Stimulated activated CD4-positive, alpha-beta T cell treated with anti-CD3 and anti-CD28 coated beads, Interleukin-12 subunit alpha, Interleukin-12 subunit beta, amount 100 ng/mL, for 24 hours (primary cell): Measurements from ENCODE around the gene ARFIP2.

ENCODE experiments used
- DNase-seq, 2 experiments: peaks; one replicate each; pipeline ENCODE4 v3.0.0-alpha.2; 2020; ENCODE audit warnings: low read depth in 2 of 2

ARFIP2 gene

DNA sequence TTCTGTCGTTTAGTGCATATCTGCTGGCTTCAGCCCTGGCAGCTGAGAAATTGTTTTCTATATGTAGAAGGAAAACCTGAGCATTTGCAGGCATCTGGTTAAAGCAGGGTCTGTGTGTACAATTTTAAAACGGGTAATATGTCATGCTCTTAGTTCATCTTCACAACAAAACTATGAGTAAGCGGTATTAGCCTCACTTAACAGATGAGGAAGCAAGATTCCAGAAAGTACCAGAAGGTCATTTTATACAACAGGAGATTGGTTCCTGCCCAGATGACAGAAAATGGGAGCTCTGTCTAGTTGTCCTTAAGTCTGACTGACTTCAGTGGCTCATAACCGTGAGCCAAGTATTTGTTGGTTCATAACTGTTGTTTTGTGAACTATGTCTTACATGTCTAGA lies 1.3 kb upstream of the ARFIP2 start:
- DNase-seq: no peak

DNA sequence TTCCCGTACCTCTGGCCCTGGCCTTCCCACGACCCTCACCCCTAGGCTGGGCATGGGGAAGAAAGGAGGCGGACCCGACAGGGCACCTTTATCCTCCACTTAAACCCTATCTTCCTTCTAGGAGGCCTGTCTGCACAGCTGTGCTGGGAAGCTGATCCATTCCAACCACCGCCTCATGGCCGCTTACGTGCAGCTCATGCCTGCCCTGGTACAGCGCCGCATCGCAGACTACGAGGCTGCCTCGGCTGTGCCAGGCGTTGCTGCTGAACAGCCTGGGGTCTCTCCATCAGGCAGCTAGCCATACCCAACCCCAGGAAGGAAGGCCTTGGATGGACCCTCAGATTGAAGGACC lies 769 bp upstream of the ARFIP2 start:
- no peak for DNase-seq

DNA sequence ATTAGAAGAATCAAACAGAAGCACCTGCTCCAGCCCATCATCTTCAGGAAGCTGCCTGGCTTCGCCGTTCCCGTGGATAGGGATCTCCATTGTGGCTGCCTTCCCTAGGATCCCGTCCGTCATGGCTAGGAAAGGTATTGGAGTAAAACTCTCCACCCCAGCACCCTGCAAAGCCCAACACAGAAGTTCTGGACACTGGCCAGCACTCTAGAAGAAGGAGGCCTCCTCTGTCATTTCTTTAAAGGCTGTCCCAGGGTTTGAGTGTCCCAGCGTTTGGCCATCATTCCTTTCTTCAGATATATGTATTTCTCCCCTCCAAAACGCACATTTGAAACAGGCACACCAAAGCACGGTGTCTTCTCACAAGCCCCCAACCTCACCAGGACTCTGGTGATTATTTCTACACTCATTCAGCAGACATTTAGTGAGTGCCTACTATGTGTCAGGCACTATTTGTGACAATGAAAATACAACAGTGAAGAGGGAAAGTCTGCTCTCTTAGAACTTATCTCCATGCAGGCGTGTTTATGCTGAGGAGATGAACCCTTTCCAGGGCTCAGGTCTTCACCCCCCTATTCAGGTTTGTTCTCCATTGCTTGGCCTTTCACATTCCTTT lies 724 bp downstream of the ARFIP2 start:
- no peak for DNase-seq

DNA sequence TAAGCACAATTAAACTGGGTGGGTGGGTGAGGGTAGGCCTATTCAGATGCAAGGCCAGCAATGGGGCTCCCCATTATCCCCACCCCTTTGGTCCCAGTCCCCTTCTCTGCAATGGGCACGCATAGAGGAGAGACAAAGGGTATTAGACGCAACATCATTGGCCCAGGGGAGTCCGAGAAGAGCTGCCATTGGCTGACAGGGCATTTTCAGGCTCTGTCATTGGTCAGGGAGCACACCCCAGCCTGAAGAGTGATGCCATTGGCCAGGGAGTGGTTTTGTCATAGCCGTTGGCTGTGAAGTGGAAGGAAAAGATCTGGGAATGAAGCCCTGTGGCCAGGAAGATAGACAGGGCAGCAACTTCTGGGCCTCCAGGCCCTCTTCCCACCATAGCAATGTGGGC lies 4.6 kb downstream of the ARFIP2 start:
- DNase-seq: no peak

DNA sequence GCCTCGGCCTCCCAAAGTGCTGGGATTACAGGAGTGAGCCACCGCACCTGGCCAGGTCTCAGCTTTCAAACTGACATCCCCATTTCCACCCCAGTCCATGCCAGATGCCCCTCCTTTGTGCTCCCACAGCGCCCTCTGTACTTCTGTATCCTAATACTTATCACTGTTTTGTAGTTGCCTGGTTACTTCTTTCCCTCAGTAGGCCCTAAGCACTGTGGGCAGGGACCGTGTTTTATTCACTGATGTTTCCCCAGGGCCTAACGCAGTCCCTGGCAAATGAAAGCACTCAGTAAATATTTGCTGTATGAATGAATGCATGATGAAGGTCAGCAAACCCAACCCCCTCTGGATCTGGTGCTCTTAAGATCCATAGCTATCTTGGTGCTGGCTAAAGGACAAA lies 5.2 kb downstream of the ARFIP2 start:
- DNase-seq: no peak

DNA sequence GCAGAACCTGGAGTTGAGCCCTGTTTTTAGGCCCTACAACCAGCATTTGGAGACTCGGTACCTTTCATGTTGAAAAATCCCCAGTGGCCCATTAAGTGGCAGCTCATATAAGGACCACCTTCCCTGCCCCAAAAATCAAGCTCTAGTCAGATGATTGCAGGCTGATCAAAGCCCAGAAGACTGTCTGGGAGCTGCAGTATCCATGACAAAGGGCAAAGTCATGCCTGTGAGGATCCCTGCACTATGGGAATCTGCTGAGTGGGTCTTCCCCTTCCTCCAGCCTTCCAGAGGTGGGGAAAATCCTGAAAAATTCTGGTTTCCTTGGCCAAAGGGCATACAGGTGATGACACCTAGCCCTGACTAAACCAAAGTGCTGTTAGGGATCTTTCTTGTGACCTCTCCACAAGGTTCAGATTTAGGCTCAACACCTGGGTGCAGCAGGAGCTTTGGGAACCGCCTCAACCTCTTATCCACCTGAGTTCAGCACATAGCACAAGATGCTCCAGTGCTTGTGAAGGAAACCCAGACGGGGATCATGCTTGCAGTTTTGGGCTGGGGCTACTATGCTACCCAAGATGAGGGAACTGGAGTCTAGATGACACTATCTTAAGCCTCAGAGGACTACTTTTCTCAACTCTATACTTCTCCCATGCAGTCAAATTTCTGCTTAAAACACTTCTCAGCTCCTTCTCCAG lies 6.2 kb downstream of the ARFIP2 start:
- DNase-seq: no peak

DNA sequence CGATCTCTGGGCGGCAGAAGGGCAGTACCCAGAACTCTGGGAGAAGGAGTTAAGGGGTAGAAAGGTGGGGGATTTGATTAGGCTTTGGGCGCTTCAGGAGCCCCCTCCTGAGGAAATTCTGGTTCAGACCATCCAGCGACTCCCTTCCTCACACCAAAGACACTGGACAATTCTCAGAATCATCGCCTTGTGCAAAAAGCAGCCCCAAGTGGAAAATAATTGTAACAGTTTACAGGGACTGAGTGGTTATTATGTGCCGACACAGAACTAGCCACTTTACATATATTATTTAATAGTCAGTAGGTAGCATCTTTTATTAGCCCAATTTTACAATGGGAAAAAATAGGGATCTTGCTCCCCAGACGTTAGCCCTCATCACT lies 6.7 kb downstream of the ARFIP2 start:
- DNase-seq: no peak

DNA sequence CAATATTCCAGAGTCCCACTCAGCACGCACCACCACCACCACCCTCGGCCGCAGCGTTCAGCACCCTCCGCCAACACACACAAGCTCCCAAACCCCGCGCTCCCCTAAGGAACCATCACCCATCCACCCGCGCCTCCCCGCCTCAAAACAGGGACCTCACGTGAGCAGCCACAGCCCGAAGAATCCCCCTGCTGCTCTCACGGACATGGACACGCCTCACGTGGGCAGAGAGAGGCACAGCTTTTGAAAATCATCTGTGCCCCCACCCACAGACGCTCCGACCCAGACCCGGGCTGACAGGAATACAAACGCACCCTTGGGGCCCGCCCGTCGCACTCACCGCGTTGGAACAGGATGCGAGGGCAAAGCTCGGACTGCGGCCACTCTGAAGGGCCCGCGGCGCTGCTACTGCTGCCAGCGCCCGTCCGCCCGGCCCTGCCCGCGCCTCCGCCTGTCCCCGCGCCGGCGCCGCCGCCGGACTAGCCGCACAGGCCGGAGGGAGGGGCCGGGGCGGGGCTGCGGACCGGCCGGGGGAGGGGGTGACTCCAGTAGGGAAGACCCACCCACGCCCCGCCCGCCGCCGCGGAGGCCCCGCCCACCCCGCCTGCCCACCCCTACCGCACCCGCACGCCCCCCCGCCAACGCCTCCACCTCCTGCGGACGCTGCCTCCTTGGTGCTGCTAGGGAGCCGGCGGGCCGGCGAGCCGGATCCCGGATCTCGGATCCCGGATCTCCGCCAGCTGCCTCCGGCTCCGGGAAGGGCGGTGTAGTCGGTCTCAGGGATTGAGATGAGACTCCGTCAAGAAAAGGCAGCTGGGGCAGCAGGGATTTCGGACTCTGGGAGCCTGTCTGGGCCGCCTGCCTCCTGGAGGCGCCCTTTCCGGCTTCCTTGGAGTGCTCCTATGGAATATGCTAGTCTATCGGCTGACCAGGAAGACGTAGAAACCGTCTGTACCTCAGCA lies 7.4 kb downstream of the ARFIP2 start, which contains the start of gene TRIM3:
Gene TRIM3, minus strand, starts transcription at position 491 of the 962 bp plus-strand sequence. CDS start 8,246 bp downstream, outside the sequence.
- peak; percentile 33 to 57 for DNase-seq

DNA sequence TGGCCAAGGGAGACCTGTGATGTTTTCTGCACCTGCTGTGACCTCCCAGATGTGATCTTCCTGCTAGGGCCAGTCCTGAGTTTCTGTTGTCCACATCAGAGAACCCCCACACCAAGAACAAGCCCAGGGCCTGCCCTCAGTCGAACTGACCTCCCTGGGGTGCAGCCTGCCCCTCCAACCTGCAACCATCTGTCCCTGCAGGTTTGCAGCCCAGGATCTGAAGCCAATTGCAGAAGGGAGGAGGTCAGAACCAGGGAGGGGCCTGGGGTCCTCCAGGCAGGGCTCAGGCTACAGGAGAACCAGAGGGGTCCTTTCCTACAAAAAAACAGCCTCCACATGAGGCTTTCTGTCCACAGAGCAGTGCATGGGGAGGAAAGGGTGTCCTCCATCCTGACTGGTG lies 8.2 kb downstream of the ARFIP2 start:
- no peak for DNase-seq

DNA sequence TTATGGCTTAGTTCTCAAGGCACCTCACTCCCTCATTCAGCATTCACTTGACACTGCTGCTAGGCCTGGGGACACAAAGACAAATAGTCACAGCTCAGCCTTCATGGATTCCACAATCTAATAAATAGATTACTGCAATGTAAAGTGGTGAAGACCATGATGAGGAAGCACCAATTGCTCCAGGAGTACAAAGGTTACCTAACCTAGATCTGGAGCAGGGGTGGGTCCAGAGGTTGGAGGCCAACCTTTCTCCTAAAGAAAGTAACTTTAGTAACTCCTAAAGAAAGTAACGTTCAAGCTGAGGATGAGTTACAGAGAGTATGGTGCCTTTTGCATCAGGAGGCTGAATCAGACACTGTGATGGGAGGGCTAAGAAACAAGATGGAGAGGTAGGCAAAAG lies 11.5 kb downstream of the ARFIP2 start:
- no peak for DNase-seq

DNA sequence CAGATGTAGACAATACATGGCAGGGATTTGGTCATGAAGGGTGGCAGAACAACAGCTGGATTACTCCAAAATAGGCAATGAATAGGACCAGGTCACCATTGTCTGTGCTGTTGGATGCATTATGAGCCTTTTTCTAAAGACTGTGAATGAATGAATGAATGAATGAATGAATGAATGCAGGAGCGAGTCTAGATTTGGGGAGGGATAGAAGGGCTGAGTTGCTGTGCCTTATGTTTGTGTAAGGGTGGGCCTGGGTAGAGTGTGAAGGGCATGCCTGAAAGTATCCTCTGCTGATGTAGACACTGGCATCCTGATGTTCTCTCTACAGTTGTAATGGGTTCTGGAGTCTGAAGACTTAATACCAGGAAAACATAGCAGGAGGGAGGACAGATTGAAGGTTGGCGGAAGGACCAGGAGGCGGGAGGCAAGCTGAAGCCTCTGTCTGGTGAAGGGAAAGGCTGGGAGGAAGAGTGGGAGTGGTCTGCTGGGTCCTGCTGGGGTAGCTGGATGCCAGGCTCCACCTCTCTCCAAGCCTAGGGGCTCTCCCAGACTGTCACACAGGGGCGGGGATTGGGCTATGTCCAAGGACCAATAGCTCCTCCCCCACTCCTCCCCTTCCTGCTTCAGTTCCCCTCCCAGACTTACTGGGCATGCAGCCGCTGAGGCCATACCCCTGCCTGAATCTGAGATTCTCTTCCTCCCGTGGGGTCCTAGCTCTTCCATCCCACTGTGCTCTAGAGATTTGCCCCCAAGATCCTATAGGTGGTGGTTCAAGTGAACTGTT lies 12.2 kb downstream of the ARFIP2 start:
- DNase-seq: no peak

DNA sequence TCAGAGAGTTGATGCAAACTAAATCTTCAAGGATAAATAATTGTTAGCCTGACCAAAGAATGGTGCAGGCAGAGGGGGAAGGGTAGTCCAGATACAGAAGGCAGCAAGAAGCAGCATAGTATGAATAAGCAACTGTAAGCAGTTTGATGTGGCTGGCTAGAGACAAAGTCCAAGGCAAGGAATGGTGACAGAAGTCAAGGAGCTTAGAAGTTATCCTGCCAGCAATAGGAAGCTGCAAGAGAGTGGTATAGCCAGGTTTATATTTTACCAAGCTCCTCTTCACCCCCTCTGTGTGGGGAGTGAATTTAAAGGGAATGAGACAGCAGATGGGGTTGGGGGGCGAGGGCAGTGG lies 22.1 kb downstream of the ARFIP2 start:
- DNase-seq: no peak

DNA sequence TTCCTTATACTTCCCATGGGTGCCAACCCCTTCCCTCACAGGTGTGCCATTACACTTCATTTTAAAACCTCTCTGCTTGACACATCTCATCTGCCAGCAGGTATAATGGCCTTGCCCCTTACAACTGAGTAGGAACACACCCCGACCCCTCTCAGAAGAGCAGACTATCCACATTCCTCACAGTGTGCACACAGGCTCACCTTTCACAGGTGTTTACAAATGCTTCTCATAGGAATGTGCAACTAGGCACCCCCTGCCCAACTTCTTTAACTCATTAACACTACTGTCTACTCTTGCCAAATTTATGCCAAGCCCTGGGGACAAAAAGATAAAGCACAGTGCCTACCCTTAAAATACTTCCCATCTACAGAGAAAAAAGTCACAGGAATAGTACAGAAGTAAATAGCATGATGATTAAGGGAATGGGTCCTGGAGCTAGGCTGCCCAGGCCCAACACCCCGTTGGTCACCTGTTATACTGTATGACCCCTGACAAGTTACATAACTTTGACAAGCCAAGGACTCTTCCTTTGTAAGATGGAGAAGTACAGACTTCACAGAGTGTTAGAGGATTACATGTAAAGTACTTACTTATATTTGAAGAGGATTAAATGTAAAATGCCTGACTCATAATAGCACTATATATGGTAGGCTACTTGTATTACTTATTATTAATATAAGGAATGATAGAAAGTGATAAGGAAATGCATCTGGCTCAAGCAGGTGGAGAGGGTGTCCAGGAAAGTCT lies 22.6 kb downstream of the ARFIP2 start:
- DNase-seq: no peak

DNA sequence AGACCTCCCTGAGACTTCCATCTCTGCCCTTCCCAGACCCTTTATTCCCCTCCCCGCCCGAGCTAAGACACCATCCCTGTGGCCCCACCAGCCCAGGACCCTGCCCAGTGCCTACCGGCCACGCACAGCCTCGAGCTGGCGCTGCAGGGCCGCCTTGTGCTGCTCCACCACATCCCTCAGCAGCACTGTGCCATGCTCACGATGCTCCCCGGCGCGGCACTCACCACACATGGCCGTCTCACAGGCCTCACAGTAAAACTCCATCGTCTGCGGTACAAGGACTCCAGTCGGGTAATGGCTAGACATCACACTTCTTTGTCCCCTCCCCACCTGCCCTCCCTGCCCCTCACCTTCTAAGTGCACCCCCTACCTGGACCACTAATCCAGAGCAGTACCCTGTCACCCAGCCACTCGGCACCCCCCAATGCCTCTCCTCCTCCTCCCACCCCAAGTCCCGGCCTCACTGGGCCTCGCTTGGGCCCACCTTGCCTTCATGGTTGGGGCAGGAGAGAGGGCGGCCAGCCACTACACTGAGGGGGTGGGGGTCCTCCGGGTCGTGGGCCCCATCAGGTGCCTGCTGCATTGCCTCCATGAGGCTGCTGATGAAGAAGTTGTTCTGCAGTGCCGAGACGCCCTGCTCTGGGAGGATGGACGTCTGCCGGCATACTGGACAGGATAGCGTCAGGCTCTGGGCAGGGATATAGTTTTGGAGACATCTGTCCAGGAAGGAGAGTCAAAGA lies 23.4 kb downstream of the ARFIP2 start:
- no peak for DNase-seq

DNA sequence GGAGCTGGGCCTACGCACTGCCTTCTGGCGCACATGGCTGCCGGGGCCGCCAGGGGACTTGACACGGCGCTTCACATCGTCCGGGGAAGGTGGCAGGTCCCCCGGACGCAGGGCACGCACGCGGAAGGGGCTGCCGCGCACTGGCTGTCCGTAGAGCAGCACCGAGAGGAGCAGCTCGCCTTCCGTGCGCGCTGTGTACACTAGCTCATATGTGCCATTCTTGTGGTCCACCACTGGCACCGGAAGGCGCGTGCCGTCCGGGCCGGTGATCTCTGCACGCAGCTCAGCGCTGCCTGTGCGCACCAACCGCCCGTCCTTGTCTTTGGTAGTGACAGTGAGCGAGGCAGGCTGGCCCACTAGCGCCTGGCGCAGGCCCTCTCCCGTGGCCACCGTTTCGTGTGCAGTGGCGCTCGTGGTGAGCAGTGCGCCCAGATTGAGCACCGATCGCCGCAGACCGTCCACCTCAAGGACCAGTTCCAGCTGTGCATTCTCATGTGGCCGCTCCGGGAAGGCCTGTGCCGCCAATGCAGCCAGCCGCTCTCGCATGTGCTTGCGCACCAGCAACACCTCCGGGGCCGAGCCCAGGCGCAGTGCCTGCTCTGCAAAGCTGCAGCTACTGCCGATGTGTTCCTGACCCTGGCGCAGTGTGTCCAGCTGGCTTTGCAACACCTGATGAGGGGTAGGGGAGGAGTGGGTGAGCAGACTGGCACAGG lies 24.6 kb downstream of the ARFIP2 start:
- DNase-seq: no peak

DNA sequence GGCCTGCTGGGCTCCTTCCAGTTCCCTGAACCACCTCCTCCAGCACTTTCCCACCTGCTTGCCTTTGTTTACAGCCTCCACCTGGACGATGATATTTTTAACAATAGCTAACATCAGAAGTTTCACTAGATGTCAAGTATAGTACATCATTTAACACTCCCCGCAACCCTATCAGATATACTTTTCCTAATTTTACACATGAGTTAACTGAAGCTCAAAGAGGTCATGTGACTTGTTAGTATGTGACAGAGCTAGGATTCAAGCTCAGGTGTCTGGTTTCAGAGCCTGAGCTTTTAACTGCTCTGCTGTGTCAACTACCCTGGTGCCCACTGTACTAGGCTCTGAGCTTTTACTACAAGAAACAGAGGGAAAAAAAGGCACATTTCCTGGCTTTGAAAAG lies 26.1 kb downstream of the ARFIP2 start:
- no peak for DNase-seq

DNA sequence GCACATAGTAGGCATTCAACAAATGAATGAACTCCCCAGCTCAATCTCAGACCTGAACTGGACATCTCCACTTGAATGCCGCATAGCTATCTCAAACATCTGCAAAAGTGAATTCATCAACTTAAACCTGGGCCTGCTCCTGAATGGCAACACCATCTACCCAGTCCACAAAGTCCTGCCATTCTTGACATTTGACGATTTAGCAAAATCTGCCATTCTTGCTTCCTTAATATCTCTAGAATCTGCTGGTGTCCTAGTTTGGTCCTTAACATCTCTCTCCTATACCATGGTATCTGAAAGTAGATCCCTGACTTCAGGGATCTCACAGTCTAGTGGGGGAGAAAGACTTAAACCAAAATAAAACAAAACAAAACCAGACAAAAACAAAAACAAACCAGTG lies 28.0 kb downstream of the ARFIP2 start:
- DNase-seq: no peak

DNA sequence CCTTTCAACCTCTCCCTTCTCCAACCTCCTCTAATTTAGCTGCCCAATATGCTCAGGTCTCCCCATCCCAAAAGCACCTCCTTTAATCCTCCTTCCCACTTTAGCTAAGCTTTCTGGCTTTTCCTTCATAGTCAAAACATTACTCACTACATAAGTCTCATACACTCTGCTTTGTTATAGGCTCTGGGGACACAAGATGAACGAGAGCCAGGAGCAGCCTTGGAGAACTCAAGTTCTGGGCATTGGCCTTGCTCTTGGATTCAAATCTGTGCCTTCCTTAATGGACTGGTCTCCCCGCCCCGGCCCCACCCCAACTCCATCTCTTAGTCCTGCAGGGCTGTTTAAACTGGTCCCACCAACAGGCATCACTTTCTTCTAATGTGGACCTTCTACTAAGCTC lies 28.9 kb downstream of the ARFIP2 start:
- no peak for DNase-seq

DNA sequence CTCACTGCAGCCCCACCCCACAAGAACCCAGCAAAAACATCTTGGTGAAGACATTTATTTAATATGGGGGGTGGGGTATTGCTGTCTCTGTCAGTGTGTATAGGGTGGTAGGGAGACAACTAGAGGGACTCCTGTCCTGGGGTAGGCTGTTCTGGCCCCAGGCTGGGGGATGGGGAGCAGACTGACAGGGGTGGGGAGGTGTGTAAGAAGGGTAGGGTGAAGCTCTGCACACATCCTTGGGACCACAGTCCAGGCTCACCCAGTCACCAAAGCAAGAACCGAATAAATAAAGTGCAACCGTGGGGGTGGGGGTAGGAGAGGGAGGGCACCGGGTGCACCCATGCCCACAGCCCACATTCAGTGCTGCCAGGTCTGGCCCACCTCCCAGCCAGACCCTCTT lies 32.6 kb downstream of the ARFIP2 start:
- no peak for DNase-seq
